ENCODE measurements around the gene SLC9A7.

DNA sequence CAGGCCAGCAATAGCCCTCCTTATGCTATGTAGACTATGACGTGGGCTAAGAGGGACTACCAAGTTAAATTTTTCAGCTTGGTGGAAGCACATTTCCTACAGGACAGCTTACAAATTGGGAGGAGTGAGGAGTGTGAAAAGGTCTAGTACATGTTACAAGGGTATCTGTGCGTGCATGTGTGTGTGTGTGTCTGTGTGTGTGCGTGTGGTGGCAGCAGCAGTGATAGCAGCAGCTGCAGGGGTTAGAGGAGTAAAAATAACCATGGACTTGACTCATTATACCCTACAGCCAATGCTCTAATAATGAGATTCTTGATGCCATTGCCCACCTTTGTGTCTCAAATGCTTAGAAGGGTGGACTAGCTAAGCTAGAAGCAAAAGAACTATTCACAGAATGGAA, 88.6 kb downstream of the SLC9A7 start:
- TF ChIP-seq POLR2AphosphoS5 (IDR thresholded peaks at IDR 0.05; ENCODE audit: low read depth, low read length) (no peak), POLR2A (IDR thresholded peaks at IDR 0.05; ENCODE audit: low read depth, low read length) (no peak)
